Lower leg skin (tissue), 4 donors: ENCODE results near the gene SIGLEC14. TPM values are rescaled to one million over a fixed set of nuclear protein-coding genes. Genes with fewer than 3 reads are reported as not detected.

Source experiments
- DNase-seq, 2 donors: peaks; one replicate each; pipeline ENCODE4 v3.0.0-alpha.2; 2019; ENCODE audit warnings: low spot score in 2 of 2
- H3K4me3 ChIP-seq: fragments of 200-600 bp; sonication (generic); 2 replicates; pipeline ENCODE4 v1.5.1; 2017; ENCODE audit warnings: mild to moderate bottlenecking, low read depth; ENCODE audit not compliant: poor library complexity, severe bottlenecking
- POLR2A ChIP-seq, 2 donors: fragments of 450-650 bp; IDR thresholded peaks; one replicate each; pipeline ENCODE4 v1.6.1; 2016 to 2017; ENCODE audit warnings: antibody characterized with exemption in 2 of 2, mild to moderate bottlenecking in 1 of 2, moderate library complexity in 1 of 2
- WGBS, 2 donors: methylation state at CpG; one replicate each; pipeline ENCODE4 v1.1.5; 2018; 5-methylcytosine and 5-hydroxymethylcytosine counted together
- intact Hi-C: fragments of 100-400 bp; cut with DNase I; formaldehyde crosslinking; loops from one replicate; pipeline ENCODE4 v1.15.0; 2023; ENCODE audit warnings: low total_unique reads
- total RNA-seq, 4 donors: library from RNA; depleted of rRNA; stranded (reverse); fragments of >200 nt; gene quantifications; one replicate each; pipeline ENCODE4 v1.1.0, GENCODE V29; 2016
- TF ChIP-seq, protein P1 (sequence below), 3 donors: fragments of 450-650 bp; IDR thresholded peaks; one replicate each; pipeline ENCODE4 v1.5.1; 2016; ENCODE audit warnings: antibody characterized with exemption in 3 of 3, mild to moderate bottlenecking in 3 of 3, moderate library complexity in 2 of 3

The SIGLEC14 gene
- total RNA-seq, 4 donors from 2014 or later: 0.84 to 1.0 TPM; not detected in 2

GRCh38 chr19:51602189-51602854, 44.3 kb downstream of the SIGLEC14 start:
- no peak for TF ChIP-seq POLR2A (IDR thresholded peaks at IDR 0.05)
- intact Hi-C loops: no loop called here
- WGBS, 2 donors: 93 to 94% methylated on average over 20 of the region's 20 CpGs
- H3K4me3 ChIP-seq: no peak overlapping the region
- no peak for DNase-seq

- WGBS, 2 donors: 14 to 19% methylated on average over 28 to 30 of the region's 59 CpGs
- TF ChIP-seq, protein P1, sequence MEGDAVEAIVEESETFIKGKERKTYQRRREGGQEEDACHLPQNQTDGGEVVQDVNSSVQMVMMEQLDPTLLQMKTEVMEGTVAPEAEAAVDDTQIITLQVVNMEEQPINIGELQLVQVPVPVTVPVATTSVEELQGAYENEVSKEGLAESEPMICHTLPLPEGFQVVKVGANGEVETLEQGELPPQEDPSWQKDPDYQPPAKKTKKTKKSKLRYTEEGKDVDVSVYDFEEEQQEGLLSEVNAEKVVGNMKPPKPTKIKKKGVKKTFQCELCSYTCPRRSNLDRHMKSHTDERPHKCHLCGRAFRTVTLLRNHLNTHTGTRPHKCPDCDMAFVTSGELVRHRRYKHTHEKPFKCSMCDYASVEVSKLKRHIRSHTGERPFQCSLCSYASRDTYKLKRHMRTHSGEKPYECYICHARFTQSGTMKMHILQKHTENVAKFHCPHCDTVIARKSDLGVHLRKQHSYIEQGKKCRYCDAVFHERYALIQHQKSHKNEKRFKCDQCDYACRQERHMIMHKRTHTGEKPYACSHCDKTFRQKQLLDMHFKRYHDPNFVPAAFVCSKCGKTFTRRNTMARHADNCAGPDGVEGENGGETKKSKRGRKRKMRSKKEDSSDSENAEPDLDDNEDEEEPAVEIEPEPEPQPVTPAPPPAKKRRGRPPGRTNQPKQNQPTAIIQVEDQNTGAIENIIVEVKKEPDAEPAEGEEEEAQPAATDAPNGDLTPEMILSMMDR (IDR thresholded peaks at IDR 0.05): no peak
- TF ChIP-seq POLR2A (IDR thresholded peaks at IDR 0.05): no peak
- intact Hi-C loops: no loop called here
- H3K4me3 ChIP-seq: no peak overlapping the region
- no peak for DNase-seq
Measured at GRCh38 chr19:51600940-51601580, 45.6 kb downstream of the SIGLEC14 start.

- intact Hi-C loops: no loop called here
- 95 to 96% methylated on average over 10 of the region's 10 CpGs for WGBS, 2 donors
- TF ChIP-seq, protein P1 (IDR thresholded peaks at IDR 0.05): no peak
- TF ChIP-seq POLR2A (IDR thresholded peaks at IDR 0.05): no peak
Measured at GRCh38 chr19:51599084-51599483, 47.5 kb downstream of the SIGLEC14 start.

DNA sequence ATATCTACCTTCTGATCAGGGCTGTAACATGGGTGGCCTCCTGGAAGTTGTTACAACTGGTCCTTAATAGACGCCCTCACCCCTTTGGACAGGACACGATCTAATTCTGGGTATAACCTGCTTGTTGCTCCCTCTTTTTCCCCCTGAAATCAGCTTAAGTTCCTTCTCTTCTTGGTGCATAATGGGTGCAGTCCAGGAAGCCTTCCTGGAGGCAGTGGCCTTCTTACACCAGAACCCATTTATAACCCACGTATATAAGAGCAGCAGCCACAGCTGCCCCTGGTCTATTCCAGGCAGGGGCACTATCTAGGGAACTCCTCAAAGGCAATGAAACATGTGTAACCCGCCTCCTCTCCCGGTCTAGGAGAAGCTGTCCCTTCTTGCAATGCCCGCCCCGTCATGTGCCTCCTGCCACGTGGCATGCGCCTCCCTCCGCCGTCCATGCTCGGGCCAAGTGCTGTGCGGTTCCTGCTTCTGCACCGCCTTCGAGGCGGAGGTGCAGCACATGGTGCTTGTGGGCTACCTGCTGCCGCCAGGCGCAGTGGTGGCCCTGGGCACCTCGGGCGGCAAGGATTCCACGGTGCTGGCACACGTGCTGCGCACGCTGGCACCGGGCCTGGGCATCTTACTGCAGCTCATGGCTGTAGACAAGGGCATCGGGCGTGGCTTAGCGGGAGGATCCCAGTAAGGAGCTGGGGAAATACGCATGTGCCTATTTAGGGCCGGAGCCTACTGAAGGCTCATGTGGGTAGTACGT, 48.3 kb downstream of the SIGLEC14 start:
- TF ChIP-seq POLR2A (IDR thresholded peaks at IDR 0.05): no peak
- TF ChIP-seq, protein P1 (IDR thresholded peaks at IDR 0.05): no peak
- intact Hi-C loops: no loop called here
- WGBS, 2 donors: 89 to 95% methylated on average over 31 of the region's 31 CpGs
- no peak for DNase-seq
- H3K4me3 ChIP-seq: no peak overlapping the region

More at GRCh38 chr19:51599084-51599483, 47.5 kb downstream of the SIGLEC14 start:
- DNase-seq: no peak
- H3K4me3 ChIP-seq: no peak overlapping the region

DNA sequence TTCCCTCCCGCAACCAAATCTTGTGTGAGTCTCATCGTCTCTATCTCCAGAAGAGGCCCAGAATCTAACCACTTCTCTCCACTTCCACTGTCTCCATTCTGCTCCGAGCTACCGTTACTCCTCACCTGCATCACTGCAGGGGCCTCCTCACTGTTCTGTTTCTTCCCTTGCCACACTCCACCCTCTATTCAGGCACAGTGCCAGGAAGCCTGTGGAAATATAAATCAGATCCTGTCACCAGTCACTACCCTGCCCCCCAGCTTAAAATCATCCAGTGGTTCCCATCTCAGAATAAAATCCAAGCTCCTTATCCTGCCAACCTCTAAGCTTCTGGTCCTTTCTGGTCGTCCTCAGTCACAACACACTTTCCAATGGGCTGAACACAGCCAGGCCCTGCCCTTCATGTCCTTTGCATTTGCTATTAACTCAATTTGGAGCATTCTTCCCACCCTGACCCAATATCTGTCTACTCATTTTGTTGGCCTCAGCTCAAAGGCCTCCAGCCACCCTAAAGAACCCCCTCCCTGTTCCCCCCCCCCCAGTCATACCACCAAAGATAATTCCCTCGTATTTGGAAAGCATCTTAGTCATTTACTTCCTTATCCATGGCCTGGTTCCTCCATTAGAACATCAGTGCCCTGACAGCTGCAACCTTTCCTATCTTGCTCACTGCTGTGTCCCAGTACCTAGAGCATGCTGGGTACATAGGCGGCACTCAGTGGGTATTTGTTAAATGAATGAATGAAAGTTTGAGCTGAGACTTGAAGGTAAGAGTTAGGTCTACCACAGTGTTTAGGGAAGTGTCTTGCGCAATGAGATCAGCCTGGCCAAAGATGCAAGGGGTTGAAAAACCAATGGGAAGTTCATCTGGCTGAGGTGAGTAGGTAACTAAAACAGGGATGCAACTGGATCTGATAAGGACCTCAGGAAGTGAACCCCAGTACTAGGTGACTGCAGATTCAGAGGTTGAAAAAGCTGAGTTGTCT, 51.1 kb downstream of the SIGLEC14 start:
- intact Hi-C loops: no loop called here
- H3K4me3 ChIP-seq: no peak overlapping the region
- DNase-seq: no peak
- 74 to 77% methylated on average over 8 of the region's 8 CpGs for WGBS, 2 donors
- TF ChIP-seq, protein P1 (IDR thresholded peaks at IDR 0.05): no peak
- TF ChIP-seq POLR2A (IDR thresholded peaks at IDR 0.05): no peak
